Cerebellar nuclear complex (tissue), 1 donor: ENCODE results near the gene PCDHB11.
"Not testable (repeated sequence)": the region's sequence is repeated elsewhere in the genome, so short reads cannot be mapped to it uniquely, and the experiment has no call there.

ENCODE experiments used
- DNase-seq, 2 experiments: peaks; one replicate each; lab custom pipeline; 2025; lab: John Stamatoyannopoulos, UW

PCDHB11 gene

DNA sequence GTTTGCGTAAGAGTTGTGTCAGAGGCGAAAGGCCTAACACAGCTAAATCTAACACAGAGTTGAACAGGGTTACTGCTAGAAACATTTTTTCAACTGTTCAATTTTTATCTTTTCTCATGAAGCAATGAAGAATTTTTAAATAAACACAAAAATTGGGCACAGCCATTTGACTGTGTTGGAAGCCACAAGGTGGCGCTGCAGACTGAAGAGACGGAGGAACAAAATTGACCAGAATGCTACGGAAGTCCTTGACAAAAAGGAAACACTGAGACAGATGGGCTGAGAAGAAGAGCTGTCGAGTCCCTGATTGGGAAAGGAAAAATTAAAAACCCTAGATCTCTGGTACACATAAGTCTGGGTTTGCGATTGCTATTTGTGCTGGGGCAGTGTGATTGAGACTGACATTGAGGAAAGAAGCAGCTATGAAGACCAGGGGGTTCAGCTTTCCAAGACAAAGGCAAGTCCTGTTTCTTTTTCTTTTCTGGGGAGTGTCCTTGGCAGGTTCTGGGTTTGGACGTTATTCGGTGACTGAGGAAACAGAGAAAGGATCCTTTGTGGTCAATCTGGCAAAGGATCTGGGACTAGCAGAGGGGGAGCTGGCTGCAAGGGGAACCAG, 12.4 kb upstream of the PCDHB11 start, which contains the start of gene PCDHB9:
TSS of gene PCDHB9 (plus strand) at position 265 of the 616 bp plus-strand sequence. CDS start at position 423, 158 bp downstream.
- no peak for DNase-seq

DNA sequence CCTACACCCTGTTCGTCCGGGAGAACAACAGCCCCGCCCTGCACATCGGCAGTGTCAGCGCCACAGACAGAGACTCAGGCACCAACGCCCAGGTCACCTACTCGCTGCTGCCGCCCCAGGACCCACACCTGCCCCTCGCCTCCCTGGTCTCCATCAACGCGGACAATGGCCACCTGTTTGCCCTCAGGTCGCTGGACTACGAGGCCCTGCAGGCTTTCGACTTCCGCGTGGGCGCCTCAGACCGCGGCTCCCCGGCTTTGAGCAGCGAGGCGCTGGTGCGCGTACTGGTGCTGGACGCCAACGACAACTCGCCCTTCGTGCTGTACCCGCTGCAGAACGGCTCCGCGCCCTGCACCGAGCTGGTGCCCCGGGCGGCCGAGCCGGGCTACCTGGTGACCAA, 10.7 kb upstream of the PCDHB11 start:
- DNase-seq, result not testable (repeated sequence)

DNA sequence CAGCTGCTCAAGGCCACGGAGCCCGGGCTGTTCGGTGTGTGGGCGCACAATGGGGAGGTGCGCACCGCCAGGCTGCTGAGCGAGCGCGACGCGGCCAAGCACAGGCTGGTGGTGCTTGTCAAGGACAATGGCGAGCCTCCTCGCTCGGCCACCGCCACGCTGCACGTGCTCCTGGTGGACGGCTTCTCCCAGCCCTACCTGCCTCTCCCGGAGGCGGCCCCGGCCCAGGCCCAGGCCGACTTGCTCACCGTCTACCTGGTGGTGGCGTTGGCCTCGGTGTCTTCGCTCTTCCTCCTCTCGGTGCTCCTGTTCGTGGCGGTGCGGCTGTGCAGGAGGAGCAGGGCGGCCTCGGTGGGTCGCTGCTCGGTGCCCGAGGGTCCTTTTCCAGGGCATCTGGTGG, 10.3 kb upstream of the PCDHB11 start:
- DNase-seq, result not testable (repeated sequence)

DNA sequence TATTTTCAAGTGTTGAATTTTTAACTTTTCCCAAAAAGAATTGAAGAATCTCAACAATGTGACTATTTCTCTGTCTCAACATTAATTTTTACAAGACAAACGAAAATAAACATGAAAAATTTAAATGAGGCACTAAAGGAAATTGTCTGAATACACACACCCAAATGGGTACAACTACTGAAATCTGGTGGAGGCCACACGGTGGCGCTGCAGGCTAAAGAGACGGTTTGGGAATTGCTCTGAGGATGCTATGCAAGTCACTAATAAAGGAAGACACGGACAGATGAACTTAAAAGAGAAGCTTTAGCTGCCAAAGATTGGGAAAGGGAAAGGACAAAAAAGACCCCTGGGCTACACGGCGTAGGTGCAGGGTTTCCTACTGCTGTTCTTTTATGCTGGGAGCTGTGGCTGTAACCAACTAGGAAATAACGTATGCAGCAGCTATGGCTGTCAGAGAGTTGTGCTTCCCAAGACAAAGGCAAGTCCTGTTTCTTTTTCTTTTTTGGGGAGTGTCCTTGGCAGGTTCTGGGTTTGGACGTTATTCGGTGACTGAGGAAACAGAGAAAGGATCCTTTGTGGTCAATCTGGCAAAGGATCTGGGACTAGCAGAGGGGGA, 7.2 kb upstream of the PCDHB11 start, which contains the start of gene PCDHB10:
TSS of gene PCDHB10 (plus strand) at position 244 of the 616 bp plus-strand sequence. CDS start at position 444, 200 bp downstream.
- DNase-seq, result no peak

DNA sequence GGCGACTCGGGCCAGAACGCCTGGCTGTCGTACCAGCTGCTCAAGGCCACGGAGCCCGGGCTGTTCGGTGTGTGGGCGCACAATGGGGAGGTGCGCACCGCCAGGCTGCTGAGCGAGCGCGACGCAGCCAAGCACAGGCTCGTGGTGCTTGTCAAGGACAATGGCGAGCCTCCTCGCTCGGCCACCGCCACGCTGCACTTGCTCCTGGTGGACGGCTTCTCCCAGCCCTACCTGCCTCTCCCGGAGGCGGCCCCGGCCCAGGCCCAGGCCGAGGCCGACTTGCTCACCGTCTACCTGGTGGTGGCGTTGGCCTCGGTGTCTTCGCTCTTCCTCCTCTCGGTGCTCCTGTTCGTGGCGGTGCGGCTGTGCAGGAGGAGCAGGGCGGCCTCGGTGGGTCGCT, 5.1 kb upstream of the PCDHB11 start:
- not testable (repeated sequence) for DNase-seq

DNA sequence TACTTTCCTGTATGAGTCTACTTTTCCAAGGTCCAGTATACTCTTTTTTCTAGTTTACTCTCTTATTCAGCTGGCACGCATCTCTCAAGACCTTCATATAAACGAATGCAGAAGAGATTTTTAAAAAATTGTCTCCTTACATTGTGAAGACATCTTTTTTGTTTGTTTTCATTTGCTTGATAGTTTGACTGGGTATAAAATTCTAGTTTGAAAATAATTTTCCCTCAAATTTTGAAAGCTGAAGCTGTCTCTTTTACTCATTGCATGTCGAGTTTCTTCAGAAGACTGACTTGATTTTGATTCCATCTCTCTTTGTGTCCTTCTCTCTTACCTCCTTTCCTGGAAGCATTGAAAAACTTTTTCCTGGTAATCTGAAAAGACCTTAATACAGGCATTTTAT, 3.1 kb upstream of the PCDHB11 start:
- no peak for DNase-seq

DNA sequence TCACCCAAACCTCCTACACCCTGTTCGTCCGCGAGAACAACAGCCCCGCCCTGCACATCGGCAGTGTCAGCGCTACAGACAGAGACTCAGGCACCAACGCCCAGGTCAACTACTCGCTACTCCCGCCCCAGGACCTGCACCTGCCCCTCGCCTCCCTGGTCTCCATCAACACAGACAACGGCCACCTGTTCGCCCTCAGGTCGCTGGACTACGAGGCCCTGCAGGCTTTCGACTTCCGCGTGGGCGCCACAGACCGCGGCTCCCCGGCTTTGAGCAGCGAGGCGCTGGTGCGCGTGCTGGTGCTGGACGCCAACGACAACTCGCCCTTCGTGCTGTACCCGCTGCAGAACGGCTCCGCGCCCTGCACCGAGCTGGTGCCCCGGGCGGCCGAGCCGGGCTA, 1.7 kb downstream of the PCDHB11 start:
- not testable (repeated sequence) for DNase-seq

DNA sequence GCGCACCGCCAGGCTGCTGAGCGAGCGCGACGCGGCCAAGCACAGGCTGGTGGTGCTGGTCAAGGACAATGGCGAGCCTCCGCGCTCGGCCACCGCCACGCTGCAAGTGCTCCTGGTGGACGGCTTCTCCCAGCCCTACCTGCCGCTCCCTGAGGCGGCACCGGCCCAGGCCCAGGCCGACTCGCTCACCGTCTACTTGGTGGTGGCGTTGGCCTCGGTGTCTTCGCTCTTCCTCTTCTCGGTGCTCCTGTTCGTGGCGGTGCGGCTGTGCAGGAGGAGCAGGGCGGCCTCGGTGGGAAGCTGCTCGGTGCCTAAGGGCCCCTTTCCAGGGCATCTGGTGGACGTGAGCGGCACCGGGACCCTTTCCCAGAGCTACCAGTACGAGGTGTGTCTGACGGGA, 2.2 kb downstream of the PCDHB11 start:
- not testable (repeated sequence) for DNase-seq

DNA sequence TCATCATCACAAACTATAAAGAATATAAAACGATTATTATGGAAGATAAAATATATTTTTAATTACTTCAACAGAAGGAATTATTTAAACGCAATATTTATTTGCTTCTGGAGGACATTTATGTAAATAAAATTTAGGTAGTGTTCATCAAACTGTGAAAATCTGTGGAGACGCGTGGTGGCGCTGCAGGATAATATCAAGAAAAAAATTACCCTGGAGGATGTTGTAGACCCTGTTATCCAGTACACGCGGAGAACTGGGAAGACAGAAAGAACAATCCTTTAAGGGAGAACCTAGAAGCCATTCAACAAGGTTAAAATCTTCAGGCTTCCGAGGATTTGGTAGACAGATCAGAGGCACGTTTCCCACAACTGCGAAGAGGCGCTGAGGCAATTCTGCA, 9.1 kb downstream of the PCDHB11 start, which contains the start of gene PCDHB12:
TSS of gene PCDHB12 (plus strand) at position 242 of the 400 bp plus-strand sequence. CDS start 189 bp downstream, outside the sequence.
- DNase-seq, result no peak

DNA sequence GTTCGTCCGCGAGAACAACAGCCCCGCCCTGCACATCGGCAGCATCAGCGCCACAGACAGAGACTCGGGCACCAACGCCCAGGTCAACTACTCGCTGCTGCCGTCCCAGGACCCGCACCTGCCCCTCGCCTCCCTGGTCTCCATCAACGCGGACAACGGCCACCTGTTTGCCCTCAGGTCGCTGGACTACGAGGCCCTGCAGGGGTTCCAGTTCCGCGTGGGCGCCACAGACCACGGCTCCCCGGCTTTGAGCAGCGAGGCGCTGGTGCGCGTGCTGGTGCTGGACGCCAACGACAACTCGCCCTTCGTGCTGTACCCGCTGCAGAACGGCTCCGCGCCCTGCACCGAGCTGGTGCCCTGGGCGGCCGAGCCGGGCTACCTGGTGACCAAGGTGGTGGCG, 10.9 kb downstream of the PCDHB11 start:
- DNase-seq, result not testable (repeated sequence)

DNA sequence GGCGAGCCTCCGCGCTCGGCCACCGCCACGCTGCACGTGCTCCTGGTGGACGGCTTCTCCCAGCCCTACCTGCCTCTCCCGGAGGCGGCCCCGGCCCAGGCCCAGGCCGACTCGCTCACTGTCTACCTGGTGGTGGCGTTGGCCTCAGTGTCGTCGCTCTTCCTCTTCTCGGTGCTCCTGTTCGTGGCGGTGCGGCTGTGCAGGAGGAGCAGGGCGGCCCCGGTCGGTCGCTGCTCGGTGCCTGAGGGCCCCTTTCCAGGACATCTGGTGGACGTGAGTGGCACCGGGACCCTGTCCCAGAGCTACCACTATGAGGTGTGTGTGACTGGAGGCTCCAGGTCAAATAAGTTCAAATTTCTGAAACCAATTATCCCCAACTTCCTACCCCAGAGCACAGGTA, 11.4 kb downstream of the PCDHB11 start:
- DNase-seq, result not testable (repeated sequence)

DNA sequence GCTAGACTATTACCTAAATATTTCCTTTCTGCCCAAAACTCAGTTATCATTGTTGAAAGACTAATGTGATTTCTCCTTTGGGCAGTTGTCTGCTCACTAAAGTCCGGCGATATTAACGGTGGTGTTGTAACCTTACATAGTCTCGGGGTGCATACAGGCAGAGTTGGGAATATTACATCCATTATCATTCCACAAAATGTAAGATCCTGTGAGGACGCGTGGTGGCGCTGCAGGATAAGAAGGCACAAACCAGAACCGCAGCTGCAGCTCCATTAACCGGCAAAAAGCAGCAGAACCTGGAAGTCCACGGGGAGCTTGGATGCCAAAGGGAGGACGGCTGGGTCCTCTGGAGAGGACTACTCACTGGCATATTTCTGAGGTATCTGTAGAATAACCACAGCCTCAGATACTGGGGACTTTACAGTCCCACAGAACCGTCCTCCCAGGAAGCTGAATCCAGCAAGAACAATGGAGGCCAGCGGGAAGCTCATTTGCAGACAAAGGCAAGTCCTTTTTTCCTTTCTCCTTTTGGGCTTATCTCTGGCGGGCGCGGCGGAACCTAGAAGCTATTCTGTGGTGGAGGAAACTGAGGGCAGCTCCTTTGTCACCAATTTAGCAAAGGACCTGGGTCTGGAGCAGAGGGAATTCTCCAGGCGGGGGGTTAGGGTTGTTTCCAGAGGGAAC, 14.4 kb downstream of the PCDHB11 start, which contains the start of gene PCDHB13:
TSS of gene PCDHB13 (plus strand) at position 264 of the 684 bp plus-strand sequence. CDS start at position 469, 205 bp downstream.
- not testable (repeated sequence) for DNase-seq

DNA sequence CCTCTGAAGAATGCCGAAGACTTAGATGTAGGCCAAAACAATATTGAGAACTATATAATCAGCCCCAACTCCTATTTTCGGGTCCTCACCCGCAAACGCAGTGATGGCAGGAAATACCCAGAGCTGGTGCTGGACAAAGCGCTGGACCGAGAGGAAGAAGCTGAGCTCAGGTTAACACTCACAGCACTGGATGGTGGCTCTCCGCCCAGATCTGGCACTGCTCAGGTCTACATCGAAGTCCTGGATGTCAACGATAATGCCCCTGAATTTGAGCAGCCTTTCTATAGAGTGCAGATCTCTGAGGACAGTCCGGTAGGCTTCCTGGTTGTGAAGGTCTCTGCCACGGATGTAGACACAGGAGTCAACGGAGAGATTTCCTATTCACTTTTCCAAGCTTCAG, 15.2 kb downstream of the PCDHB11 start:
- DNase-seq, result not testable (repeated sequence)

DNA sequence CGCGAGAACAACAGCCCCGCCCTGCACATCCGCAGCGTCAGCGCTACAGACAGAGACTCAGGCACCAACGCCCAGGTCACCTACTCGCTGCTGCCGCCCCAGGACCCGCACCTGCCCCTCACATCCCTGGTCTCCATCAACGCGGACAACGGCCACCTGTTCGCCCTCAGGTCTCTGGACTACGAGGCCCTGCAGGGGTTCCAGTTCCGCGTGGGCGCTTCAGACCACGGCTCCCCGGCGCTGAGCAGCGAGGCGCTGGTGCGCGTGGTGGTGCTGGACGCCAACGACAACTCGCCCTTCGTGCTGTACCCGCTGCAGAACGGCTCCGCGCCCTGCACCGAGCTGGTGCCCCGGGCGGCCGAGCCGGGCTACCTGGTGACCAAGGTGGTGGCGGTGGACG, 16.1 kb downstream of the PCDHB11 start:
- DNase-seq, result not testable (repeated sequence)

DNA sequence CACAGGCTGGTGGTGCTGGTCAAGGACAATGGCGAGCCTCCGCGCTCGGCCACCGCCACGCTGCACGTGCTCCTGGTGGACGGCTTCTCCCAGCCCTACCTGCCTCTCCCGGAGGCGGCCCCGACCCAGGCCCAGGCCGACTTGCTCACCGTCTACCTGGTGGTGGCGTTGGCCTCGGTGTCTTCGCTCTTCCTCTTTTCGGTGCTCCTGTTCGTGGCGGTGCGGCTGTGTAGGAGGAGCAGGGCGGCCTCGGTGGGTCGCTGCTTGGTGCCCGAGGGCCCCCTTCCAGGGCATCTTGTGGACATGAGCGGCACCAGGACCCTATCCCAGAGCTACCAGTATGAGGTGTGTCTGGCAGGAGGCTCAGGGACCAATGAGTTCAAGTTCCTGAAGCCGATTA, 16.6 kb downstream of the PCDHB11 start:
- not testable (repeated sequence) for DNase-seq

DNA sequence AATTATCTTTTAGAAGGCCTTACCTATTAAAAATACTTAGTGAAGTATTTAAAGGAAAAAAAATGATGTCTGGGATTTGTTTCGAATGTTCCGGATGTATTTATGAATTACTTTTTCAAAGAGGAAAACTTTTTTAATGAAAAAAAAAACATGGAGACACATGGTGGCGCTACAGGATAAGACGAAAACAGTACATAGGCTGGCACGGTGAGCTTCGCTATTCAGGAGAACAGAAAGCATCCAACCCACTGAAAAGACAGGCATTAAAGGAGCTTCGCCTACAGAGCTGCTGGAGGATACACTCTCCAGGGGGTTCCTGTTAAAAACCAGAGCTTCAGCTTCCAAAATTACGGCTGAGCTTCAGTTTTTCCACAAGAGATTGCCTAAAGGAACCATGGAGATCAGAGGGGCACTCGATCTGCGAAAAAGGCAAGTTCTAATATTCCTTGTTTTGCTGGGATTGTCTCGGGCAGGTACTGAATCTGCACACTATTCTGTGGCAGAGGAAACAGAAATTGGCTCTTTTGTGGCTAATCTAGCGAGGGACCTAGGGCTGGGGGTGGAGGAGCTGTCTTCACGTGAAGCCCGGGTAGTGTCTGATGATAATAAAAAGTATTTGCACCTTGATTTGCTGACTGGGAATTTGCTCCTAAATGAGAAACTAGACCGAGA, 23.8 kb downstream of the PCDHB11 start, which contains the start of gene PCDHB14:
TSS of gene PCDHB14 (plus strand) at position 232 of the 672 bp plus-strand sequence. CDS start at position 395, 163 bp downstream.
- no peak for DNase-seq

DNA sequence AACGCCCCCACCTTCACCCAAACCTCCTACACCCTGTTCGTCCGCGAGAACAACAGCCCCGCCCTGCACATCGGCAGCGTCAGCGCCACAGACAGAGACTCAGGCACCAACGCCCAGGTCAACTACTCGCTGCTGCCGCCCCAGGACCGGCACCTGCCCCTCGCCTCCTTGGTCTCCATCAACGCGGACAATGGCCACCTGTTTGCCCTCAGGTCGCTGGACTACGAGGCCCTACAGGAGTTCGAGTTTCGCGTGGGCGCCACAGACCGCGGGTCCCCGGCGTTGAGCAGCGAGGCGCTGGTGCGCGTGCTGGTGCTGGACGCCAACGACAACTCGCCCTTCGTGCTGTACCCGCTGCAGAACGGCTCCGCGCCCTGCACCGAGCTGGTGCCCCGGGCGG, 25.4 kb downstream of the PCDHB11 start:
- not testable (repeated sequence) for DNase-seq

DNA sequence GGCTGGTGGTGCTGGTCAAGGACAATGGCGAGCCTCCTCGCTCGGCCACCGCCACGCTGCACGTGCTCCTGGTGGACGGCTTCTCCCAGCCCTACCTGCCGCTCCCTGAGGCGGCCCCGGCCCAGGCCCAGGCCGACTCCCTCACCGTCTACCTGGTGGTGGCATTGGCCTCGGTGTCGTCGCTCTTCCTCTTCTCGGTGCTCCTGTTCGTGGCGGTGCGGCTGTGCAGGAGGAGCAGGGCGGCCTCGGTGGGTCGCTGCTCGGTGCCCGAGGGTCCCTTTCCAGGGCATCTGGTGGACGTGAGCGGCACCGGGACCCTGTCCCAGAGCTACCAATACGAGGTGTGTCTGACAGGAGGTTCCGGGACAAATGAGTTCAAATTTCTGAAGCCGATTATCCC, 26.0 kb downstream of the PCDHB11 start:
- DNase-seq, result not testable (repeated sequence)

DNA sequence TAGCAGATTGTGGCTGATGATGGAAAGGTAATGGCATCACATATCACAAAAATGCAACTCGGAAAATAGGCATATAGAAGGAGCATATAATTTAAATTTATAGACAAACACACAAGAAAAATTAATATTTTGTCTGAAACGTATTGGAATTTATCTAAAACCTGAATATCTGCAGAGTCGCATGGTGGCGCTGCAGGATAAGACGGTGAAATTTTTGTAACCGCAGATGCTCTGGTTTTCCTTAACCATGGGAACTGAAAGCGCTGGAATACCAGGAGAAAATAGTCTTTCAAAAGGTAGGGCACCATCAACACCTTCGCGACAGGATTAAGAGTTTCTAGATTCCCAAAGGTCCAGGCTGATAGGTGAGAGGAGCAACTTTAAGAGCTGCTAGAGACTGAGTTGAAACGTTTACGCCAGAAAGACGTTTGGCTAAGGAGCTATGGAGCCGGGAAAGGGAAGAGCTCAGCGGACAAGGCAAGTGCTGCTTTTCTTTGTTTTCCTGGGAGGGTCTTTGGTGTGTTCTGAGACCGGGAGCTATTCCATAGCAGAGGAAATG, 34.8 kb downstream of the PCDHB11 start:
- DNase-seq, result no peak

DNA sequence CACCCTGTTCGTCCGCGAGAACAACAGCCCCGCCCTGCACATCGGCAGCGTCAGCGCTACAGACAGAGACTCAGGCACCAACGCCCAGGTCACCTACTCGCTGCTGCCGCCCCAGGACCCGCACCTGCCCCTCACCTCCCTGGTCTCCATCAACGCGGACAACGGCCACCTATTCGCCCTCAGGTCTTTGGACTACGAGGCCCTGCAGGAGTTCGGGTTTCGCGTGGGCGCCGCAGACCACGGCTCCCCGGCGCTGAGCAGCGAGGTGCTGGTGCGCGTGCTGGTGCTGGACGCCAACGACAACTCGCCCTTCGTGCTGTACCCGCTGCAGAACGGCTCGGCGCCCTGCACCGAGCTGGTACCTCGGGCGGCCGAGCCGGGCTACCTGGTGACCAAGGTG, 36.5 kb downstream of the PCDHB11 start:
- not testable (repeated sequence) for DNase-seq

DNA sequence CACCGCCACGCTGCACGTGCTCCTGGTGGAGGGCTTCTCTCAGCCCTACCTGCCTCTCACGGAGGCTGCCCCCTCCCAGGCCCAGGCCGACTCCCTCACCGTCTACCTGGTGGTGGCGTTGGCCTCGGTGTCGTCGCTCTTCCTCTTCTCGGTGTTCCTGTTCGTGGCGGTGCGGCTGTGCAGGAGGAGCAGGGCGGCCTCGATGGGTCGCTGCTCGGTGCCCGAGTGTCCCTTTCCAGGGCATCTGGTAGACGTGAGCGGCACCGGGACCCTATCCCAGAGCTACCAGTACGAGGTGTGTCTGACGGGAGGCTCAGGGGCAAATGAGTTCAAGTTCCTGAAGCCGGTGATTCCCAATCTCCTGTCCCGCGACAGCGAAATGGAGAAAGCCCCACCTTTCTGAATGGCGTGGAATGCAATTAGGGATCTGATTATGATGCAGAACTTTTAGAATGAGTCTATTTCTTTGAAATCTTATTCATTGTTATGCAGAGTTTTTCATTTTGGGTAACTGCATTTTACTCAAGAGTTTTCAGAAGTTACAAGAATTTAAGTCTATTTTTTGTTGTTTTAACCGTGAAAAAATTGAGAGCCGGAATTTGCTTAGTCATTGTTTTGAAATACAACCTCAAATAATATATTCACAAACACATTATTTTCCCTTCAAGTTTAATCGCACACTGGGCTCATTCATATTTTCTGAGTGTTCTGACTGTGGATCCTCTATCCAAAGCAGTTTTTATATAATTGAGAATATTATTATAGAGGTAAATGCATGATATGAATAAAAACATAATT, 37.3 kb downstream of the PCDHB11 start:
- no peak for DNase-seq
